H9 (cell line): ENCODE data around the gene CSMD2. TPM values are rescaled to one million over a fixed set of nuclear protein-coding genes. Genes with fewer than 3 reads are reported as not detected.

Source experiments
- DNase-seq: peaks from one replicate; pipeline ENCODE4 v3.0.0-alpha.2; 2017
- H2AFZ ChIP-seq: one replicate; pipeline ENCODE4 v1.6.1; 2013; ENCODE audit warnings: mild to moderate bottlenecking, low read length, control low read depth, moderate library complexity
- H2AK5ac ChIP-seq: 2 replicates; pipeline ENCODE4 v1.6.1; 2013; ENCODE audit warnings: low read length, control low read depth, mixed read lengths; ENCODE audit not compliant: insufficient read length
- H2BK120ac ChIP-seq: one replicate; pipeline ENCODE4 v1.6.1; 2013; ENCODE audit warnings: low read depth, mild to moderate bottlenecking, low read length, control low read depth, inconsistent platforms; ENCODE audit not compliant: poor library complexity, severe bottlenecking
- H2BK12ac ChIP-seq: 2 replicates; pipeline ENCODE4 v1.6.1; 2013; ENCODE audit warnings: low read length, control low read depth, mixed read lengths, low read depth; ENCODE audit not compliant: insufficient read length
- H2BK15ac ChIP-seq: 2 replicates; pipeline ENCODE4 v1.6.1; 2013; ENCODE audit warnings: low read depth, low read length, control low read depth
- H2BK20ac ChIP-seq: one replicate; pipeline ENCODE4 v1.6.1; 2013; ENCODE audit warnings: low read depth, mild to moderate bottlenecking, low read length, control low read depth, inconsistent platforms; ENCODE audit not compliant: poor library complexity, severe bottlenecking
- H2BK5ac ChIP-seq: 2 replicates; pipeline ENCODE4 v1.6.1; 2013; ENCODE audit warnings: low read length, control low read depth, mixed read lengths; ENCODE audit not compliant: insufficient read length
- H3K14ac ChIP-seq: 2 replicates; pipeline ENCODE4 v1.6.1; 2013; ENCODE audit warnings: low read length, control low read depth; ENCODE audit not compliant: insufficient read depth
- H3K18ac ChIP-seq: 2 replicates; pipeline ENCODE4 v1.6.1; 2013; ENCODE audit warnings: low read depth, mild to moderate bottlenecking, mixed read lengths, low read length, control low read depth; ENCODE audit not compliant: insufficient read length
- H3K23ac ChIP-seq: 2 replicates; pipeline ENCODE4 v1.6.1; 2013; ENCODE audit warnings: low read length, control low read depth, mixed read lengths, low read depth; ENCODE audit not compliant: insufficient read length
- H3K23me2 ChIP-seq: 2 replicates; pipeline ENCODE4 v1.6.1; 2013; ENCODE audit warnings: low read depth, mild to moderate bottlenecking, mixed read lengths, low read length, control low read depth; ENCODE audit not compliant: insufficient read length, poor library complexity, severe bottlenecking
- H3K27ac ChIP-seq: 2 replicates; pipeline ENCODE4 v1.5.1; 2013; ENCODE audit warnings: low read length, control low read depth, mixed read lengths, low read depth; ENCODE audit not compliant: insufficient read length
- H3K27me3 ChIP-seq: 2 replicates; pipeline ENCODE4 v1.6.1; 2013; ENCODE audit warnings: low read length, control low read depth, inconsistent platforms; ENCODE audit not compliant: insufficient read depth
- H3K4ac ChIP-seq: 2 replicates; pipeline ENCODE4 v1.6.1; 2013; ENCODE audit warnings: low read depth, mild to moderate bottlenecking, control low read depth, inconsistent platforms, low read length, moderate library complexity
- H3K4me1 ChIP-seq: 2 replicates; pipeline ENCODE4 v1.6.1; 2013; ENCODE audit warnings: low read length, control low read depth, inconsistent platforms; ENCODE audit not compliant: insufficient read depth
- H3K4me2 ChIP-seq: 2 replicates; pipeline ENCODE4 v1.6.1; 2013; ENCODE audit warnings: low read length, control low read depth, mixed read lengths; ENCODE audit not compliant: insufficient read length, insufficient read depth
- H3K56ac ChIP-seq: 2 replicates; pipeline ENCODE4 v1.6.1; 2013; ENCODE audit warnings: low read depth, mild to moderate bottlenecking, mixed read lengths, low read length, control low read depth; ENCODE audit not compliant: insufficient read length
- H3K79me1 ChIP-seq: 2 replicates; pipeline ENCODE4 v1.6.1; 2013; ENCODE audit warnings: low read depth, mild to moderate bottlenecking, moderate library complexity, low read length, control low read depth, inconsistent platforms; ENCODE audit not compliant: insufficient read depth, poor library complexity, severe bottlenecking
- H3K79me2 ChIP-seq: 2 replicates; pipeline ENCODE4 v1.6.1; 2013; ENCODE audit warnings: low read length, control low read depth, inconsistent platforms; ENCODE audit not compliant: insufficient read depth
- H3K9ac ChIP-seq: 2 replicates; pipeline ENCODE4 v1.6.1; 2013; ENCODE audit warnings: low read length, control low read depth, mixed read lengths; ENCODE audit not compliant: insufficient read length; ENCODE audit errors: extremely low read depth
- H3K9me3 ChIP-seq: one replicate; pipeline ENCODE4 v1.6.1; 2013; ENCODE audit warnings: low read depth, low read length, inconsistent platforms; ENCODE audit not compliant: control insufficient read depth
- H3T11ph ChIP-seq: one replicate; pipeline ENCODE4 v1.6.1; 2013; ENCODE audit warnings: mild to moderate bottlenecking, low read length, control low read depth, inconsistent platforms
- H4K20me1 ChIP-seq: one replicate; pipeline ENCODE4 v1.6.1; 2013; ENCODE audit not compliant: control insufficient read depth, insufficient read length, insufficient read depth
- H4K5ac ChIP-seq: 2 replicates; pipeline ENCODE4 v1.6.1; 2013; ENCODE audit warnings: low read depth, mild to moderate bottlenecking, mixed read lengths, low read length, control low read depth; ENCODE audit not compliant: insufficient read length
- H4K8ac ChIP-seq: replicated peaks from 2 replicates; pipeline ENCODE4 v1.6.1; 2013; ENCODE audit warnings: low read length, control low read depth, mixed read lengths, low read depth; ENCODE audit not compliant: insufficient read length
- H4K91ac ChIP-seq: 2 replicates; pipeline ENCODE4 v1.6.1; 2013; ENCODE audit warnings: low read depth, mild to moderate bottlenecking, moderate library complexity, mixed read lengths, low read length, control low read depth; ENCODE audit not compliant: insufficient read length
- H3K27ac Mint-ChIP-seq, 3 experiments: 2 replicates in 2 of 3; 3 replicates in 1 of 3; pipeline ENCODE4 v1.8.0; 2020 to 2021; ENCODE audit warnings: mixed read lengths in 3 of 3, mild to moderate bottlenecking in 1 of 3, moderate library complexity in 1 of 3
- H3K27me3 Mint-ChIP-seq: 2 replicates; pipeline ENCODE4 v1.8.0; 2021; ENCODE audit warnings: low read depth, mild to moderate bottlenecking, moderate library complexity, mixed read lengths
- H3K36me3 Mint-ChIP-seq, 3 experiments: 2 replicates in 2 of 3; 3 replicates in 1 of 3; pipeline ENCODE4 v1.8.0; 2020 to 2021; ENCODE audit warnings: low read depth in 3 of 3, mixed read lengths in 3 of 3; ENCODE audit not compliant: insufficient read depth in 1 of 3
- H3K4me1 Mint-ChIP-seq, 2 experiments: 2 replicates each; pipeline ENCODE4 v1.8.0; 2020; ENCODE audit warnings: mixed read lengths in 2 of 2
- H3K4me3 Mint-ChIP-seq, 2 experiments: 2 replicates in 1 of 2; 3 replicates in 1 of 2; pipeline ENCODE4 v1.8.0; 2020 to 2021; ENCODE audit warnings: mild to moderate bottlenecking in 2 of 2, mixed read lengths in 2 of 2, moderate library complexity in 1 of 2
- H3K9me3 Mint-ChIP-seq, 2 experiments: 2 replicates in 1 of 2; 3 replicates in 1 of 2; pipeline ENCODE4 v1.8.0; 2020; ENCODE audit warnings: mild to moderate bottlenecking in 2 of 2, mixed read lengths in 2 of 2, moderate library complexity in 1 of 2
- CTCF ChIP-seq: fragments of 200-600 bp; sonication (generic); conservative IDR thresholded peaks from 3 replicates; pipeline ENCODE4 v1.8.0; 2021; ENCODE audit warnings: antibody characterized with exemption, mild to moderate bottlenecking
- WGBS: extraction: QIAGEN DNeasy Blood & Tissue Kit; methylation state at CpG from one replicate; pipeline ENCODE4 v1.1.7; 2013; ENCODE audit warnings: missing lambda C conversion rate, low lambda C conversion rate, mixed read lengths; ENCODE audit not compliant: insufficient read length; ENCODE audit errors: extremely low coverage; 5-methylcytosine and 5-hydroxymethylcytosine counted together
- total RNA-seq: library from RNA; stranded (reverse); gene quantifications from 2 replicates; pipeline ENCODE4 v1.2.1, GENCODE V29; 2021

Gene CSMD2
- total RNA-seq, 1 experiment from 2014 or later = 6.4 TPM

- Histone ChIP-seq H3K79me1 (no peaks in the 10 kb centered on the region), H2BK120ac (no peak overlapping the region), H2BK15ac (no peak overlapping the region), H2AK5ac (no peak overlapping the region), H3K4ac (no peak overlapping the region), H2BK5ac (no peak overlapping the region), H4K5ac (no peak overlapping the region), H4K91ac (no peak overlapping the region), H4K8ac (no peak overlapping the region), H3K4me1 (no peaks in the 10 kb centered on the region; the same call in 1 of the 2 replicates), H3K56ac (no peak overlapping the region), H2BK20ac (no peak overlapping the region), H3K27ac (no peak overlapping the region), H3K9ac (no peak overlapping the region), H3K27me3 (no peaks in the 10 kb centered on the region), H3K23me2 (no peaks in the 10 kb centered on the region), H2BK12ac (no peak overlapping the region), H3K4me2 (no peak overlapping the region), H3K79me2 (no peaks in the 10 kb centered on the region), H3K23ac (no peak overlapping the region), H3K9me3 (no peaks in the 10 kb centered on the region), H2AFZ (no peak overlapping the region), H3T11ph (no peak overlapping the region), H3K18ac (no peak overlapping the region), H4K20me1 (no peaks in the 10 kb centered on the region), H3K14ac (no peak overlapping the region; the same call in 1 of the 2 replicates)
- no peak for TF ChIP-seq CTCF
- no peak for DNase-seq
- Mint-ChIP-seq H3K27me3 (peaks cover 10% of the 10 kb centered on the region), H3K27ac (peak overlapping the region in 1 of 3 experiments; percentile 6; a peak in 1 of 7 replicates), H3K4me1 (peaks cover 6 to 10% of the 10 kb centered on the region in 2 experiments), H3K9me3 (no peaks in the 10 kb centered on the region), H3K4me3 (no peak overlapping the region), H3K36me3 (no peaks in the 10 kb centered on the region)
- WGBS = no CpG with 5 or more reads among the region's 6 CpGs
Observed at GRCh38 chr1:33466159-33466558, 698.9 kb downstream of the CSMD2 start.
